ENCODE results near the gene VWC2. TPM values are rescaled to one million over a fixed set of nuclear protein-coding genes. Genes with fewer than 3 reads are reported as not detected.

VWC2 gene
- total and polyA plus RNA-seq, 10 of the 15 experiments (the other 5 are each of a cell fraction or from before 2014, with no cell fraction given) = 0.01 to 0.06 (median 0.03) TPM; not detected in 7

GRCh38 chr7:49731836-49732235, 41.6 kb upstream of the VWC2 start (continued):
- TF ChIP-seq ZBTB11 (CRISPR knock-in tag; IDR thresholded peaks at IDR 0.05) = no peak
- no peak for TF ChIP-seq IKZF1 (conservative IDR thresholded peaks at IDR 0.05)
- TF ChIP-seq KLF5 (IDR thresholded peaks at IDR 0.05; ENCODE audit: partially characterized antibody) = no peak

GRCh38 chr7:49762666-49763065, 10.8 kb upstream of the VWC2 start:
- no peaks in the 10 kb centered on the region for H3K36me3 ChIP-seq (ENCODE audit: control insufficient read depth in 2 of 2, insufficient read depth in 2 of 2, low read length in 1 of 2)
- TF ChIP-seq EED (IDR thresholded peaks at IDR 0.05; ENCODE audit: low read depth) = no peak
- TF ChIP-seq HCFC1 (IDR thresholded peaks at IDR 0.05; ENCODE audit: low read length) = no peak
- TF ChIP-seq POU2F2 (IDR thresholded peaks at IDR 0.05; ENCODE audit: borderline replicate concordance, low read depth, low read length) = no peak
- no peak for TF ChIP-seq SREBF1 (IDR thresholded peaks at IDR 0.05; ENCODE audit: low read length)
- no peak for TF ChIP-seq RELB (IDR thresholded peaks at IDR 0.05; ENCODE audit: low read depth)
- no peak for TF ChIP-seq TCF12 (IDR thresholded peaks at IDR 0.05; ENCODE audit: low read depth, low read length)
- no peak for TF ChIP-seq RFX5 (IDR thresholded peaks at IDR 0.05; ENCODE audit: low read depth, low read length)
- TF ChIP-seq RAD21 (IDR thresholded peaks at IDR 0.05; ENCODE audit: insufficient read depth, low read depth, low read length) = no peak
- TF ChIP-seq ZSCAN29 (IDR thresholded peaks at IDR 0.05) = no peak
- no peak for TF ChIP-seq CREM (IDR thresholded peaks at IDR 0.05; ENCODE audit: low read depth)
- no peak for TF ChIP-seq ATF3 (IDR thresholded peaks at IDR 0.05; ENCODE audit: borderline replicate concordance, extremely low read depth, low read depth, low read length)
- TF ChIP-seq SMARCA5 (IDR thresholded peaks at IDR 0.05) = no peak
- TF ChIP-seq HDAC2 (IDR thresholded peaks at IDR 0.05) = no peak
- no peak for TF ChIP-seq ZNF274 (IDR thresholded peaks at IDR 0.05; ENCODE audit: insufficient read depth, insufficient read length)
- no peak for TF ChIP-seq NFYB (IDR thresholded peaks at IDR 0.05; ENCODE audit: insufficient read depth, low read depth, low read length)
- ChIA-PET CTCF (no interaction called here), RAD21 (ENCODE audit: unreplicated experiment) (no interaction called here), POLR2A (interaction anchor here (1.1 kb wide), 1 partner anchor 9 kb away, joined by 3 read pairs; no protein-coding TSS in a partner anchor), SMC1A (ENCODE audit: uncharacterized antibody, unreplicated experiment) (interaction anchor here (1.5 kb wide), 1 partner anchor 13 kb away, joined by 3 read pairs; no protein-coding TSS in a partner anchor)
- WGBS (ENCODE audit: insufficient coverage, insufficient replicate concordance, low lambda C conversion rate, missing lambda C conversion rate) = 82% methylated on average over 3 of the region's 3 CpGs
- H3K4me2 ChIP-seq (ENCODE audit: control insufficient read depth, insufficient read depth) = no peak overlapping the region
- in situ Hi-C loops (cut with MboI) = loop anchor here (25.0 kb wide), 1 partner anchor 1825 kb away; the partner anchor contains the start of gene PKD1L1
- no TSS peak for BruUV-seq (replicated peaks)
- intact Hi-C loops (cut with micrococcal nuclease; ENCODE audit: unreplicated experiment) = no loop called here
- ATAC-seq (no peak), DNase-seq (ENCODE audit: low read depth, low spot score) (no peak), FAIRE-seq (no peak)
- no peak overlapping the region for H3K27ac ChIP-seq (ENCODE audit: control insufficient read depth, insufficient read depth)
- no peaks in the 10 kb centered on the region for H3K27me3 ChIP-seq (replicated peaks in 1 of 2; ENCODE audit: control insufficient read depth in 2 of 2, insufficient read depth in 2 of 2, low read length in 1 of 2)
- no peaks in the 10 kb centered on the region for H3K79me2 ChIP-seq (ENCODE audit: control insufficient read depth, insufficient read depth, low read length)
- H4K20me1 ChIP-seq (ENCODE audit: control insufficient read depth, insufficient read depth) = no peaks in the 10 kb centered on the region
- H3K4me3 ChIP-seq = no peak overlapping the region
- H2AFZ ChIP-seq (ENCODE audit: control insufficient read depth, low read depth, low read length) = no peak overlapping the region
- peaks cover 20% of the 10 kb centered on the region for H3K4me1 ChIP-seq (ENCODE audit: control insufficient read depth, insufficient read depth, low read length)
- H3K9ac ChIP-seq (ENCODE audit: control insufficient read depth, insufficient read depth, low read length) = no peak overlapping the region
- H3K9me3 ChIP-seq (replicated peaks; ENCODE audit: control insufficient read depth, insufficient read depth, low read length) = no peaks in the 10 kb centered on the region
